ENCODE measurements around the gene ZCCHC14.

GRCh38 chr16:87540897-87541146, 48.0 kb upstream of the ZCCHC14 start:
- TF ChIP-seq CTCF (optimal IDR thresholded peaks at IDR 0.05 in 1 of 3, IDR thresholded peaks at IDR 0.05 in 1 of 3, conservative IDR thresholded peaks at IDR 0.05 in 1 of 3; ENCODE audit: extremely low read depth in 1 of 3, insufficient read depth in 2 of 3, low read length in 3 of 3): no peak
- TF ChIP-seq EZH2 (IDR thresholded peaks at IDR 0.05; ENCODE audit: low read length): no peak

Data from keratinocyte (primary cell).